RWPE2 (cell line): ENCODE results near the gene VANGL2.

Experiments
- ATAC-seq: fragments of 200-7000 bp; cut with Tn5 transposase; 3 replicates; pipeline ENCODE4 v1.9.1; 2021; ENCODE audit warnings: low read depth
- DNase-seq: peaks from one replicate; pipeline ENCODE4 v3.0.0-alpha.2; 2020; ENCODE audit warnings: low spot score
- H3K27ac ChIP-seq: fragments of 450-650 bp; 2 replicates; pipeline ENCODE4 v1.5.1; 2017; ENCODE audit warnings: mild to moderate bottlenecking; ENCODE audit not compliant: poor library complexity, severe bottlenecking
- H3K27me3 ChIP-seq: fragments of 250-450 bp; sonication (Bioruptor Pico); 2 replicates; pipeline ENCODE4 v1.5.1; 2021; ENCODE audit warnings: mild to moderate bottlenecking, moderate library complexity; ENCODE audit not compliant: insufficient read depth, poor library complexity, severe bottlenecking
- H3K36me3 ChIP-seq: fragments of 250-450 bp; sonication (Bioruptor Pico); 2 replicates; pipeline ENCODE4 v1.5.1; 2020; ENCODE audit warnings: low read depth, mild to moderate bottlenecking, moderate library complexity
- H3K4me1 ChIP-seq: fragments of 250-450 bp; sonication (Bioruptor Pico); 2 replicates; pipeline ENCODE4 v1.5.1; 2021; ENCODE audit warnings: mild to moderate bottlenecking, moderate library complexity; ENCODE audit not compliant: insufficient read depth, poor library complexity, severe bottlenecking
- H3K4me3 ChIP-seq: fragments of 250-450 bp; sonication (Bioruptor Pico); 2 replicates; pipeline ENCODE4 v1.5.1; 2021; ENCODE audit warnings: mild to moderate bottlenecking, moderate library complexity; ENCODE audit not compliant: severe bottlenecking
- H3K9me3 ChIP-seq: fragments of 250-450 bp; sonication (Bioruptor Pico); 2 replicates; pipeline ENCODE4 v1.5.1; 2021; ENCODE audit warnings: mild to moderate bottlenecking, moderate library complexity; ENCODE audit not compliant: severe bottlenecking
- CTCF ChIP-seq: fragments of 450-650 bp; IDR thresholded peaks from one replicate; pipeline ENCODE4 v1.5.1; 2017; ENCODE audit warnings: mild to moderate bottlenecking, moderate library complexity; ENCODE audit not compliant: poor library complexity, severe bottlenecking

VANGL2 gene

GRCh38 chr1:160365325-160365724 is 35.0 kb upstream of the VANGL2 start:
- Histone ChIP-seq H3K36me3 (no peaks in the 10 kb centered on the region), H3K9me3 (no peaks in the 10 kb centered on the region), H3K27me3 (no peaks in the 10 kb centered on the region), H3K4me1 (no peaks in the 10 kb centered on the region), H3K27ac (no peak overlapping the region), H3K4me3 (no peak overlapping the region)
- no peak for DNase-seq
- no peak for ATAC-seq
- no peak for TF ChIP-seq CTCF

GRCh38 chr1:160366731-160367515 is 33.4 kb upstream of the VANGL2 start, which contains the start of gene NHLH1:
Gene NHLH1 (plus strand): TSS chr1:160367071. CDS start chr1:160370732, 3,661 bp downstream.
- no peak for TF ChIP-seq CTCF
- no peaks in the 10 kb centered on the region for H3K4me1 ChIP-seq
- DNase-seq (no peak), ATAC-seq (no peak)
- no peaks in the 10 kb centered on the region for H3K9me3 ChIP-seq
- no peaks in the 10 kb centered on the region for H3K27me3 ChIP-seq
- no peak within 1 kb of the TSS for H3K4me3 ChIP-seq
- no peak within 1 kb of the TSS for H3K27ac ChIP-seq
- H3K36me3 ChIP-seq, result no peaks in the 10 kb centered on the region

GRCh38 chr1:160367516-160367900 is 32.9 kb upstream of the VANGL2 start:
- H3K4me3 ChIP-seq, result no peak overlapping the region
- no peaks in the 10 kb centered on the region for H3K27me3 ChIP-seq
- TF ChIP-seq CTCF, result no peak
- ATAC-seq (no peak), DNase-seq (no peak)
- H3K9me3 ChIP-seq, result no peaks in the 10 kb centered on the region
- H3K4me1 ChIP-seq, result no peaks in the 10 kb centered on the region
- H3K36me3 ChIP-seq, result no peaks in the 10 kb centered on the region
- no peak overlapping the region for H3K27ac ChIP-seq

GRCh38 chr1:160367934-160368923 is 32.1 kb upstream of the VANGL2 start:
- no peak overlapping the region for H3K27ac ChIP-seq
- no peaks in the 10 kb centered on the region for H3K27me3 ChIP-seq
- no peak for DNase-seq
- TF ChIP-seq CTCF, result no peak
- H3K36me3 ChIP-seq, result no peaks in the 10 kb centered on the region
- no peak overlapping the region for H3K4me3 ChIP-seq
- H3K4me1 ChIP-seq, result no peaks in the 10 kb centered on the region
- no peak for ATAC-seq
- no peaks in the 10 kb centered on the region for H3K9me3 ChIP-seq
